SU-DHL-6 (cell line): ENCODE measurements around the gene IRF9.

ENCODE experiments used
- CTCF ChIP-seq: fragments of 200-600 bp; sonication (generic); IDR thresholded peaks from one replicate; pipeline ENCODE4 v1.5.1; 2017; ENCODE audit warnings: antibody characterized with exemption, mild to moderate bottlenecking, low read length, moderate library complexity; ENCODE audit not compliant: insufficient read depth, poor library complexity, severe bottlenecking
- EZH2phosphoT487 ChIP-seq: fragments of 200-600 bp; sonication (generic), shearing (Covaris generic); conservative IDR thresholded peaks from 2 replicates; pipeline ENCODE4 v1.6.1; 2018; ENCODE audit warnings: mild to moderate bottlenecking, antibody characterized with exemption, low read length, moderate library complexity, mixed read lengths

DNA sequence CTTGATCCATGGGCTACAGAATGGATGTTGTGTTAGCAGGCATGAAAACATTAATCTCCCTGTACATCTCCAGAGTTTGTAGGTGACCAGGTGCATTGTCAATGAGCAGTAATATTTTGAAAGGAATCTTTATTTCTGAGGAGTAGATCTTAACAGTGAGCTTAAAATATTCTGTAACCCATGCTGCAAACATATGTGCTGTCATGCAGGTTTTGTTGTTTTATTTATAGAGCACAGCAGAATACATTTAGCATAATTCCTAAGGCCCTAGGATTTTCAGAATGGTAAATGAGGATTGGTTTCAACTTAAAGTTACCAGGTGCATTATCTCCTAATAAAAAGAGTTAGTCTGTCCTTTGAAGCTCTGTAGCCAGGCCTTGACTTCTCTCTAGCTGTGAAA lies 34.1 kb upstream of the IRF9 start:
- TF ChIP-seq CTCF: no peak
- TF ChIP-seq EZH2phosphoT487: no peak
